ENCODE data around the gene RABL6.

- TF ChIP-seq CTCF (IDR thresholded peaks at IDR 0.05) (no peak), POLR2AphosphoS5 (IDR thresholded peaks at IDR 0.05) (no peak)
Observed at GRCh38 chr9:136835932-136836904, 28.5 kb downstream of the RABL6 start.

All from breast epithelium (tissue), 3 donors.